GM18508 (cell line): ENCODE results near the gene MOB3B.

Source experiments
- ATAC-seq: cut with Tn5 transposase; IDR thresholded peaks from one replicate; pipeline ENCODE4 v1.9.1; 2021; ENCODE audit warnings: moderate number of reproducible peaks; ENCODE audit not compliant: insufficient read depth, unreplicated experiment

Gene MOB3B

DNA sequence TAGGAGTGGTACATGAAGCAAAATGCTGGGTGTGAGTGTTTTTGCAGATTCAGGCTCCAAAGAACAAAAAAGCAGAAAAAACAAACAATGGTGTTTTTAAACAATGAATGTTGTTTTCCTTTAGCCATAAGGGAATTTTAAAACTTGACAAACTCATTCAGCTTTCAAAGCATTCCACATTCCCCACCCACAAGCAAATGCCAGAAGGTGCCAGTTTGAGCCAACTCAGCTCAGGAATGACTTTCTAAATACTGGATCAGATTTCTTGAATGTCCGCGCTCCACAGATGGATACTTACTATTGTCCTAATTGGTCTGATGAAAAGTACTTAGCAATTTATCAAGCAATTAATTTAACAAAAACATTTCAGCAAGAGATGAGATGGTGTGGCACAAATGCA is 12.9 kb upstream of the MOB3B start:
- no peak for ATAC-seq

DNA sequence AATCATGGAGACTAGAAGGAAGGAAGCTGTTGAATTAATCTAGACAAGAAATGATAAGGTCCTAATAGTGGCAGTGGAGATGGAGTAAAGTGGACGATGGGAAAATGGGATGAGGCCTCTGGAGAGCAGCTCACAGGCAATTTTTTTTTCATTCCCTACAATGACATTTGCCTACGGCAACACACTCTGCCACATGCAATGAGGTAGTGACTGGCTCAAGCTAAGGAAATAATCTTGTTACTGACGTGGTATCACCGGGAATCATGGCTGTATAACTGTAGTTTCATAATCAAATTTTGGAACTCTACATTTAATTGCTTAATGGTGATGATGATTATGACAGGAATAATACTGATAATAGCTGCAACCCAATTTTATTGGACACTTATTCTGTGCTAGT is 12.1 kb upstream of the MOB3B start:
- ATAC-seq, result no peak

DNA sequence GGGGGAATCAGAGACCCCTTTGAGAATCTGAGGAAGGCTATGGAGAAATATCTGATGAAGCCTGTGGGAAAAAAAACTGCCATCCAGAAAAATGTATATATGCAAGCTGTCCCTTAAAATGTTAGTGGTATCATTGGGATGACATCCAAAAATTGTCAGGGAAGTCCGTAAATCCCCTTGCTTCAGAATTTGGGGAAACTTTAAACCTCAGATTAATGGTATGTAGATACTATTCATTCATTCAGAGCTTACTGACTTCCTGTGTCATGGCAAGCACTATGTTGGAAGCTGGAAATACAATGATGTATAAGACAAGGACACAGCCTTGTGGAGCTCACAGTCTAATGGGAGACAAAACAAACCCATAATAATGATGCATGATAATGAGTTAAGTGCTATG is 10.9 kb upstream of the MOB3B start:
- no peak for ATAC-seq

DNA sequence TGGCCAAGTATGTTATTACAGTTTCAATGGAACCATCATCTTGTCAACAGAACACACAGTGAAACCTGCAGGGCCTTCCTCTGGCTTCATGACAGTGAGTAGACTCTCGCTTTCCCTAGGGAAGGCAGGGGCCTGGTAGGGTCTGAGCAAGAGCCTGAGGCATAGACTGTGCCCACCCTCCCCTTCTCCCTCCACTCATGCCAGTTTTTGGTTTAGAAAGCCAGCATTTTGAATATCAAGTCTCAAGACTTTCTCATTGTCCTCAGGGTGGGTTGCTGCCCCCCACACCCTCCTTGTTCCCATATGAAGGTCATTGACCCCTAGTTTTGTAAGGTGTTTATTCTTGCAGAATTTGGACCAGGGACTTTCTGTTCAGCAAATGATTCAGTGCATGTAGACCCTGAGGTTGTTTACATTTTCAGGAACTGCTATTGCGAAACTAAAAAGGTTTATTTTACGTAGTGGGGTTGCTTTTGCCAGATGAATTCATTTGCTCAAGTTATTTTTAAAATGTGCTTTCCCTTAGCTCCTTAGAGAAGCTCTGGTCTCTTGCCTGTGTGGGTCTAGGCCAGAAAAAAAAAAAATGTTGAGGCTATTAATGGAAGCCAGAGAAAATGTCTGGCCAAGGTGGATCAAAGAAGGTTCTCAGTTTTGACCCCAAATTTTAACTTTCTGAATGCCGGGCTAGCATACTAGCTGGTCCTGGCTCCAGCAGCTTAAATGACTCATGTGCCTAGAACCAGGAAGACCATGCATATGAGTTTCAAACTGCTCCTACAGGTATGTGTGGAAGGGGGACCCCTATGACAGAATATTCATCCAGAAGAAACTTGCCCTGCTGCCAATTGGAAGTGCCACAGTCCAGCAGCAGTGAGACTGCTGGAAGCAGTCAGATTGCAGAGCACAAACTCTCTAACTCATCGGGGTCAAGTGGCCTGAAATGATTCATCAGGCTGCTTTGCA is 10.1 kb upstream of the MOB3B start:
- no peak for ATAC-seq

DNA sequence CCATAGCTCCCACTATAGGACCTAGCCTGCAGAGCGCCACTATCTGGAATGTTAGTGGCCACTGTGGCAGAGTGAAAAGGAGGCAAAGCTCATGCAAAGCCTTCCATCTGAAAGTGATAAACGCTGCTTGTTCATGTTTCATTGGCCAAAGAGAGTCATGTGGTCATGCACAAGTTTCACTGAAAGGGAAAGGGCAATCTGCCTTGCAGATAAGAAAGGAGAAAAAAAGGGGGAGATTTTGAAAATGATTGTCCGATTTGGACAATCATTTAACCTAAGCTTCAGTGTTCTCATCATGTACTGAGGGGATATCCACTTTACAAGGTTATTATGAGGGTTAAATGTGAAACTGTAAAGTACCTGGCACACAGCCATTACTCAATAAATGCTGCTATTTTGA is 9.0 kb upstream of the MOB3B start:
- peak; percentile 54 for ATAC-seq

DNA sequence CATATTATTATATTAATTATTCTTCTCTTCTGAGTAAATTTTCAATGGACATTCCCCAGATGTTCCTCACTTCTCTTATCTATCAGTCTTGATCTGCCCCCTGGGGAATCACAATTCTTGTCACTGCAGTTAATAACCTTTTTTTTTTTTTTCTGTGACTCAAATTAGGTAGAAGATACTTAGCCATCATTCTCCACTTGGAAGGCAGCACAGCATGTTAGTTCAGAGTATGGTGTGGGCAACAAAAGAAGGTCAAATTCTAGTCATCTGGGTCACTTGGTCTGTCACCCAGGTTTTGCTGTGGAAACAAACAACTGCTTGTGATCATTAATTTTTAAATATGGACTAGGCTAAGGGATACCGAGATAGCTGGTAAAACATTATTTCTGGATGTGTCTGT is 8.1 kb upstream of the MOB3B start:
- ATAC-seq, result no peak

DNA sequence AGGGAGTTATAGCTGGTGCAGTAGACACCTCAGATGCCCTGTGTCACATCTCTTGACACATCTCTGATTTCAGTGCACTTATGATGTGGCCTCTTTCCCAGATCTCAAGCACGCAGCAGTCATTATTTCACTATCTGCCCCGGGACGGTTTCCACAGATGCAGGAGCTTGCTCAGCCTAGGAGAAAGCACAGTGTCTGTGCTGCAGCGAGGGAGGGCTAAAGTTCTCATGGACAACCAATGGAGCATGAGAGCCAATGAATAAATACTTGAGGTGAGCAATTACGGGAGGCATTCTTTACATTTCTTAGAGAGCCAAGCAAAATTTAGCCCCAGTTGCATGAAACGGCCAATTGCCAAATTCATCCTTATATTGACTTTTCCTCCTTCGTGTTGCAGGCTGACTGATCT is 7.4 kb upstream of the MOB3B start:
- ATAC-seq, result no peak

DNA sequence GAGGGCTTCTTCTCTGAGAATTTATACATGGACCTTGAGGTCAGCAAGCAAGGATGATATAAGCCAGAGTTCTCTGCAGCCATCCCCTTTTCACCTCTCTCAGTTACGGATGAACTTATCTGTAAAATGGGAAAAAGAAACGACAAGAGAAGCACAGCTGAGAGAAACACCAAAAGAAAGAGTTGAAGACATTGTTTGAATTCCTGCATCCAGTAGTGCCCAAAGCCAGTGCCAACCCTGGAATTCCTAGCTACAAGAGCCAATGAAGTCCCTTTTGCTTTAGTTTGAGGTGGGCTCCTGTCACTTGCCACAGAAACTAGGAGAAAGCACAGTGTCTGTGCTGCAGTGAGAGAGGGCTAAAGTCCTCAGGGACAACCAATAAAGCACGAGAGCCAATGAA is 6.6 kb upstream of the MOB3B start:
- ATAC-seq, result no peak

DNA sequence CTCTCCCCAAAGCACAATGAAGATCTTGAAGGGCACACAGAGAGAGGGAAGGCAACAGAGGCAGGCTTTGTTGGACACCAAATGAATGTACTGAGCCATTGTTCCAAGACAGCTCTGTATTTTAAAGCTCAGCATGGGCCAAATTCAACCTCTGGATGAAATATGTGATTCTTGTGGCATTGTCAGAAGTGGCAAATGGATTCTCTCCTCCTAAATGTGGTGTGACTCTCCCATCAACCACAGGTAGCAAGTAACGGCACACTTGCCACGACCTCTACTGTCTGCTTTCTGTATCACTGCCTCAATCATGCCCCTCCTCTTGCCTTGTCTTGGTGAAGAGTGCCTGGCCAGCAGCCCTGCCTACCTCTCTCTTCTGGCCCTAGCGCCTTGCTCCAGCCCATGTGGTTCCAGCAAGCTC is 6.1 kb upstream of the MOB3B start:
- ATAC-seq, result no peak

DNA sequence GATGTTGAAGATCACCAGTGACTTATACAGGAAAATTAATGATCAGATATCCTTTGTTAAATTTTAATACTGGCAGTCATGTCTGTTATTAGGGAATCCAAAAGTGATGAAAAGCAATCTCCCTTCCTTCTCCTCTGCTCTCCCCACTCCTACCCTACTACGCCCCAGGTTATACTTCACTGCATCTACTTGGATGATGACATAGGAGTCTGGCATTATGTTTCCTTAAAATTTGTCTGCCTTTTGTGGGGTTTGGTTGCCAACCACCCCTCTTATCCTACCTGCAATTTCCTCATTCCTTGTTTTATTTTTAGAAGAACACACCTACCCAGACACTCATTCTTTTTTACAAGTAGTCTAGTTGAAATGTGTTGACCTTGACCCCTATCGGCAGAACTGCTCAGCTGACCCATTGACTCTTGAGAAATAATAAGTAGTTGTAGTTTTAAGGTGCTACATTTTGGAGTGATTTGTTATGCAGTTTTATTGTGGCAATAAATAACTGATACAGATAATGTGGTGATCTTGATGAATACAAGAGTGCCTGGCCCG is 5.1 kb upstream of the MOB3B start:
- ATAC-seq, result no peak

DNA sequence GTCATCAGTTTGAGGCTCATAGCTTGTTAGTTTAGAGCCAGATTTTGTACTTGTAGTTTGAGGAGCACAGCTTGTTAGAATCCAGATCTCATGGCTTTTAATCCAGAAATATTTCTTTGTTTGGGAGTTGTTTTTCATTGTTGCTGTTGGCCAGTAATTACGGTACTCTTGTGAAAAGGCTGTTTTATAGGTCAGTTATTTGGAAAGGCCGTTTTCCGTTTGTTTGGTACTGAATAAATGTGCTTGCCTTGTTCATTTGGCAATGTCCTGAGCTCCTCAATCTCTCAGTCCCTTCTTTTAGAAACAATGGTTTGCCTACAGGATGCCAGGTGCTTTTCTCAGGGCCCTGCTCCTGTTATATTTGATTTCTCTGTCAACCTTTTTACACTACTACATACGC is 4.5 kb upstream of the MOB3B start:
- no peak for ATAC-seq

DNA sequence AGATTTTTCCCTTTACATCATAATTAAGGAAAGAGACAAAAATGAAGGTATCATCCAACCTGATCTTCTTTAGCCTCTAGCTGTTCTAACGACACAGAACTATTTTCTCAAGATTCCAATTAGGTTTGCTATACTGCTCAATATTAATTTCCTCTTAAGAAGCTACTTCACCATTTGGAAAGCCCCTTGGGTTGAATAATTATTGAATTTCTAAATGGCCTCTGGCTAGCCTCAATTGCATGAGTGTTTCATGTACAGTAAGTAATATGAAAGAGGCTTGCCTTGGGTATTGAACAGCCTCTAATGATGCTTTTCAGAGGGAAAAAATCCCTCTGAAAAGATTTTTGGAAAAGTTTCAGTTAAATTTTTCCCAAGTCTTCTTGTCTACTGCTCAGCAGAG is 3.7 kb upstream of the MOB3B start:
- no peak for ATAC-seq

DNA sequence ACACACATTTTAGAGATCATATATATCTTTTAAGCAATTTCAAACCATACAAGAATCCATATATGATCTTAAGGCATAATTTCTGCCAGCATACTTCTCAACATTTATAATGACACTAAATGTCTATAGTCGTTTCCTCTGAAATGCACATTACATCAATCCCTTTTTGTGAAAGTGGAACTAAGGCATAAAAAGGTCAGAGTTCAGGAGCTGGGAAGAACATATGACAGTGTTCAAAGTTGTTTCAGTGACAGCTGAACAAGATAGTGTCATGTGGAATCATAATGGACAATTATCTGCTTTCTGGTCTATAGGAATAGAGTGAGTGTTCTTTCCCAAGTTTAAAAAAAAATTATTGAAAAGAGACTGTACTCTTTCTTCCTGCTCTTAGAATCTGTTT is 2.4 kb upstream of the MOB3B start:
- ATAC-seq, result no peak

DNA sequence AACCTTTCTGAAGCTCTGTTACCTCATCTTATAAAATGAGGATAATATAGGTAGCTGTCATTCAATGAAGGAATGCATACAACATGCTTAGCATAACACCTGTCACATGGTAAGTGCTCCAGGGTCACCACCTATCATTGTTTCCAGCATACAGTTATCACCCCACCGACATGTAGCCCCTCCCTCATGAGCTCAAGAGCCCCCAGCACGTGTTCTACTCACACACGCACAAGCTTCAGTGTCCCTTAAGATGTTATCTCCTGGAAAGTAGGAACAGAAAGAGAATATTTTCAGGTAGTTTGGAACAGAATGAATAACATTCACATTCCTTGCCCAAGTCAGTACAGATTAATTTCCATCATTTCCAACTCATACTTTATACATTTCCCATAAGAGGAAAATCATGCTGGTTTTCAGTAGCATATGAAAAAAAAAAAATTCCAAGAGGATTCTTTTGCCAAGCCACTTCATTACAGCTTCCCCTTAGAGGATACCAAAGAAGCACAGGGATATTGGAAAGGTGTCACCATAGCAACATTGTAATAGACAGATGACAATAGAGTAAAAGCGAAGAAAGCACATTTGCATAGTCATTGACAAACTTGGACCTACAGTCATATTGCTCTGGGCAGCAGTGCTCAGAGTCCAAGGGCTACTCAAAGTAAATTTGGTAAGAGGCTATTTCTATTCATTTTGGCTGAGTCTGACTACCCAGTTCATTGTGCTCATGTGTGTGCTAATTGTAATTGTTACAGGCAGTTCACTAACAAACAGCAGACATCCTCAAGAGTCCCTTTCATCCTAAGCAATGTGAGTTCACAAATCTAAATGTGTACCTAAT is 1.5 kb upstream of the MOB3B start:
- no peak for ATAC-seq

DNA sequence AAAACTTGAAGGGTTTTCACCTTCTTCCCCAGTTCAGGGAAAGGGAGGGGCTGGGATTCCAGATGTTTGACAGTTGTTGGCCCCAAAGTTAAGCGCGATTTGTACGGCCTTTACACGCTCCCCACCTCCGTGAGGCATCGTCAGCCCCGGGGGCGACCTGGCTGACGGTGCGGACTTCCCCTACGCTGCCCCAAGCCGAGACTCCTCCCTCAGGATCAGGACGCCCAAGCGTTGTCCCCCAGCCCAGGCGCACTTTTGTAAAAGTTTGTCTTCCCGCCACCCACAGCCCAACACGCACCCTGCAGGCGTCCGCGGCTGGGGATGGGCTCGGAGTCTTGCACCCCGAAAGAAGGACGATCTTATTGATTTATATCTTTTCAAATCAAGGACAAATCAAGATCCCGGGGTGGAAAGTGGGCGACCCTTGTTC is 713 bp downstream of the MOB3B start:
- ATAC-seq, result peak; percentile 27

DNA sequence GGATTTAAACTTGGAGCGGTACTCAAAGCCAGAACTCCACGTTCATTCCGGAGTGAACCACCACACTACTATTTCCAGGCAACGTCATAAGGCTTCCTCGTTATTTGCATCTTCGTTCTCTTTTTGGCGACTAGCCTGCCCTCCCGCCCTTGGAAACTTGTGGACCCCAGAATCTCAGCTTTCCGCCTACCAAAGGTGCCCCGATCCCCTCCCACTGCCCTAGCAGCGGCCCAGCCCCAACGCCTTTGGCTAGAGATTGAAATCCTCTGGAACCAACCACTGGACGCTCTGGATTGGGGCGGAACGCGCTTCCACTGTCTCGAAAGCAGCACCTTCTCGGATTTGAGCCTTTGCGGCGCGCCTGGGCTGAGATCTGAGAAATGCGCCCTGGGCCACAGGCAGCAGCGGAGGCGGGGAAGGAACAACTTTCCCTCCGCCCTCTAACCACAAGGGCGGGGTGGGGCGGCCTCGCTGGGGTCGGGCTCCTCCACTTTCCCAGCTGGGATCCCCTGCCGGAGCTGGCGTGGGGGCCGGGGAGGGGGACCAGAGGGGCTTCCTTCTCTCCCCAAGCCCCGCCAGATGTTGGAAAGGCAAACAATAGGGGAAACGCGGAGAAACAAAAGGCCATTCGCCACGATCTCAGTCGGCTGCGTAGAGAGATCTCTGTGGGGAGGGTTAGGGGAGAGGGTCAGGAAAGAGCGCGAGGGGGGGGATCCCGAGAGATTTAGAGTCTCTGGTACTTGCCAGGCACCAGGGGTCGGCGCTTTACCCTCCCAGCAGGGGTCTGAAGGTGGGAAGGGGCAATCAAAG is 1.3 kb downstream of the MOB3B start:
- ATAC-seq, result peak; percentile 45

DNA sequence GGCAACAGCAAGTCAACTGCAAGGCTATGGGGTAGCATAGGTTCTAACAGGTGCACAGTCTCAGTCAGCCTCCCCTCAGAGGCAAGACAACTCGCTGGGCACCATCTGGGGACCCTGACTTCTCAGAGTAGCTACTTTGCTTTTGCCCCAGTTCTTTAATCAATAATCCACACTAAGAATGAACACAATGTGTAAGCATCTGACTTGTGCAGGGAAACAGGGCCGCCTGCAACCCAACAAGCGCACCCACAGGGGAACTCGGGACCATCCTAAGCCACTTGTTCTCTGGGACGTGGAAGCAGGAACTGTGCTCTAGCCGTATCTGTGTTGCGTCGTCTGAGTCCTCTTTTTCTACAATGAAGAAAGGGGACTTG is 1.9 kb downstream of the MOB3B start:
- no peak for ATAC-seq

DNA sequence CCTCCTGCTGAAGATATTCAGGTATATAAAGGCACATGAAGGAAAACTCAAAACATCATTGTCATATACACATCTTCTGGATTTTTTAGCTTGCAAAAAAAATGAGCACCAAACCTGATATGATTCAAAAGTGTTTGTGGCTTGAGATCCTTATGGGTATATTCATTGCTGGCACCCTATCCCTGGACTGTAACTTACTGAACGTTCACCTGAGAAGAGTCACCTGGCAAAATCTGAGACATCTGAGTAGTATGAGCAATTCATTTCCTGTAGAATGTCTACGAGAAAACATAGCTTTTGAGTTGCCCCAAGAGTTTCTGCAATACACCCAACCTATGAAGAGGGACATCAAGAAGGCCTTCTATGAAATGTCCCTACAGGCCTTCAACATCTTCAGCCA is 5.4 kb downstream of the MOB3B start, which contains the start of gene IFNK:
Gene IFNK, plus strand, starts transcription at position 55 of the 400 bp plus-strand sequence. Its CDS starts 47 bp downstream, at position 102.
- ATAC-seq, result no peak

DNA sequence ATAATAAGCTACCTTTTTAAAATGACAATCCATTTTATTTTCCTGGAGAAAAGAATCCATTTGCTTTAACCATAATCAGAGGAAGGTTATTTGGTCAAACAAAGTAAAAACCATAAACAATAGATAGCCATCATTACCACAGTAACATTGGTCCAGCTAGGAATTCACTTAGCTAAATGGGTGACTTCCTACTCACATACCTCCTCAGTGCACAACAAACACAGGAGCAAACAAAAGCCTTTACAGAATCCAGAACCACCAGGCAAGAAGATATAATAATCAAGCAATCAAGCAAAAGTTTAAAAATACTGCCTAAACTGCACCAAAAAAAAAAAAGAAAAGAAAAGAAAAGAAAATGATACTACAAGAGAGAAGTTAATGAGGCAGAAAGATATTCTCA is 6.5 kb downstream of the MOB3B start:
- ATAC-seq, result no peak

DNA sequence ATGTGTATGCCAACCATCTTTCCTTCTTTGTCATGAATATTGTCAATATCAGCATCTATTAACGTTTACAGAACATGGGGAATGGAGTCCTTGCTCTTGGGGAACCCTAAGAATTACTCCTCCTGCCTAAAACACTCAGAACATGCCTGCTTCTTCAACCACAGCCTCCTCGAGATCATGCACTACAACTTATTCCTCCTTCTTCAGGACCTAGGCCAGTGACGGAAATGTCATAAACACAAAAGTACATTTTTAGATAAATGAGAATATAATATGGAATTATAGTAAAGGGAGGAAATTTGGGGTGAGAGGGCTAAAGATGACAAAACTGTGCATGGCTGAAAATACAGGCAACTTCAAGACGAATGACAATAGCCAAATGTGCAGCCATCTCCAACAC is 8.6 kb downstream of the MOB3B start:
- no peak for ATAC-seq
